ENCODE results near the gene POU3F2. TPM values are rescaled to one million over a fixed set of nuclear protein-coding genes. Genes with fewer than 3 reads are reported as not detected.

The POU3F2 gene
- total and polyA plus RNA-seq, 2 of the 13 experiments (the other 11 are each of a cell fraction or from before 2014, with no cell fraction given): not detected

DNA sequence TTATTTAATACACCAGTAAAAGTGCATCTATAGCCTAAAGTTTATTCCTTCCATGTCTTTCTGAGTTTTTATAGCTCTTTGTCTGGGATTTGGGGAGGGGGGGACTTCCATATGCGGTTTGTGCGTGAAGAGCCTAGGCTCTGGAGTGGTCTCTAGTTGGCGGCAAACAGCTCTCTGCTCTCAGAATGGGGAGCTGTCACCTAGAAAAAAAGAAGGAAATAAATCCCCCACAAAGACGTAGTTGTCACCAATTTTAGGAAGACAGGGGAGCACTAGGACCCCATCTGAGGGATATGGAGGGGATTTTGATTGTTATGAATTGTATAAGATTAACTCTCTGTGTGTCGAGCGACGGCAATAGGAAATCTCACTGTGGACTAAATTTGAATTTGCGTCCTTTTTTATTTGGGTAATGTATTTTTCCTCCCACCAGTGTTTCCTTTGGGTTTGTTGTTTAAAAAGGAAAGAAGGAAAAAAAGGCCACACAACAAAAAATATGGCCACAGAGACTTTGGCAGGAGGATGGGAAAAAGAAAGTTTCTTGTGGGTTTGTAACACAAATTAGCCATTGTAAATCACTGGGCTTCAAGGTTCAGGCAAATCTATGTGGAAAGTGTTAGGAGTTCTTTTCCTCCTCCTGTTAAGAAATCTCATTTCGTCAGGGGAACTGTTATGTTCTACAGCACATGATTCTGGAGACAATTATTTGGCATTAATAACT, 7.4 kb downstream of the POU3F2 start:
- WGBS (ENCODE audit: low lambda C conversion rate): 13% methylated on average over 9 of the region's 9 CpGs
- in situ Hi-C loops (cut with HindIII; ENCODE audit: extremely low pct_ligation_motif_present, low pct_unique_long_range_greater_than_20kb): loop anchor here (25.0 kb wide), 5 partner anchors 271 to 1779 kb away; no protein-coding TSS in a partner anchor
- Histone ChIP-seq H3K27me3 (ENCODE audit: control insufficient read depth in 1 of 2, insufficient read depth in 2 of 2, low read length in 2 of 2) (peaks cover 3 to 66% of the 10 kb centered on the region in 2 experiments), H4K20me1 (ENCODE audit: insufficient read depth, low read length) (peaks cover 4% of the 10 kb centered on the region; the same call in 1 of the 2 replicates), H3K4me3 (replicated peaks in 1 of 3; ENCODE audit: insufficient read depth in 1 of 3, low read depth in 2 of 3, low read length in 3 of 3) (no peak overlapping the region), H3K9ac (ENCODE audit: insufficient read depth, low read depth, low read length) (no peak overlapping the region), H3K36me3 (replicated peaks in 1 of 2; ENCODE audit: control insufficient read depth in 1 of 2, insufficient read depth in 2 of 2, low read length in 2 of 2) (no peaks in the 10 kb centered on the region), H3K79me2 (ENCODE audit: insufficient read depth, low read length) (no peaks in the 10 kb centered on the region), H3K9me3 (ENCODE audit: low read length) (no peaks in the 10 kb centered on the region), H3K4me1 (ENCODE audit: insufficient read depth, low read length) (no peaks in the 10 kb centered on the region), H3K27ac (ENCODE audit: extremely low read length, insufficient read depth, low read length) (no peak overlapping the region), H3K4me2 (ENCODE audit: low read depth, low read length) (no peak overlapping the region), H2AFZ (ENCODE audit: low read length) (no peak overlapping the region)
- CTCF ChIA-PET (ENCODE audit: low intra/inter-chr PET ratio, low total read pairs): no interaction called here
- TF ChIP-seq SP2 (CRISPR knock-in tag; IDR thresholded peaks at IDR 0.05) (no peak), ZBTB3 (CRISPR knock-in tag; IDR thresholded peaks at IDR 0.05; ENCODE audit: borderline replicate concordance, low read depth) (no peak), FIP1L1 (IDR thresholded peaks at IDR 0.05; ENCODE audit: borderline replicate concordance, insufficient read depth, low read depth, low read length) (no peak)
- TF ChIP-seq, protein P1, sequence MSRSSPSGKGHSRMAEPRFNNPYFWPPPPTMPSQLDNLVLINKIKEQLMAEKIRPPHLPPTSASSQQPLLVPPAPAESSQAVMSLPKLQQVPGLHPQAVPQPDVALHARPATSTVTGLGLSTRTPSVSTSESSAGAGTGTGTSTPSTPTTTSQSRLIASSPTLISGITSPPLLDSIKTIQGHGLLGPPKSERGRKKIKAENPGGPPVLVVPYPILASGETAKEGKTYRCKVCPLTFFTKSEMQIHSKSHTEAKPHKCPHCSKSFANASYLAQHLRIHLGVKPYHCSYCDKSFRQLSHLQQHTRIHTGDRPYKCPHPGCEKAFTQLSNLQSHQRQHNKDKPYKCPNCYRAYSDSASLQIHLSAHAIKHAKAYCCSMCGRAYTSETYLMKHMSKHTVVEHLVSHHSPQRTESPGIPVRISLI (CRISPR knock-in tag; IDR thresholded peaks at IDR 0.05; ENCODE audit: borderline replicate concordance): no peak
- POLR2A ChIA-PET: no interaction called here
- no peak for ATAC-seq
- DNase-seq (ENCODE audit: low spot score): no peak
- FAIRE-seq: no peak
- BruUV-seq (replicated peaks): no TSS peak
- intact Hi-C loops (cut with micrococcal nuclease; ENCODE audit: unreplicated experiment): no loop called here
